GM23338 (cell line): ENCODE results near the gene ASIC5.

Source experiments
- EZH2 ChIP-seq: fragments of 200-600 bp; sonication (generic); IDR thresholded peaks from one replicate; pipeline ENCODE4 v1.8.0; 2017; ENCODE audit warnings: antibody characterized with exemption, mild to moderate bottlenecking, low read depth; ENCODE audit not compliant: unreplicated experiment
- POLR2AphosphoS5 ChIP-seq: IDR thresholded peaks from 2 replicates; pipeline ENCODE4 v1.6.1; 2016; ENCODE audit warnings: antibody characterized with exemption, low read depth
- TF ChIP-seq, protein P1 (sequence below), 2 experiments: fragments of 200-600 bp in 1 of 2; sonication (generic) in 1 of 2; conservative IDR thresholded peaks; 2 replicates each; pipeline versions ENCODE4 v1.5.1 to v1.6.1; 2016 to 2017; ENCODE audit warnings: antibody characterized with exemption in 2 of 2, low read depth in 2 of 2, mild to moderate bottlenecking in 2 of 2, moderate library complexity in 1 of 2
- TF ChIP-seq, protein P2 (sequence below): IDR thresholded peaks from one replicate; pipeline ENCODE4 v1.6.1; 2018; ENCODE audit warnings: antibody characterized with exemption; ENCODE audit not compliant: unreplicated experiment

DNA sequence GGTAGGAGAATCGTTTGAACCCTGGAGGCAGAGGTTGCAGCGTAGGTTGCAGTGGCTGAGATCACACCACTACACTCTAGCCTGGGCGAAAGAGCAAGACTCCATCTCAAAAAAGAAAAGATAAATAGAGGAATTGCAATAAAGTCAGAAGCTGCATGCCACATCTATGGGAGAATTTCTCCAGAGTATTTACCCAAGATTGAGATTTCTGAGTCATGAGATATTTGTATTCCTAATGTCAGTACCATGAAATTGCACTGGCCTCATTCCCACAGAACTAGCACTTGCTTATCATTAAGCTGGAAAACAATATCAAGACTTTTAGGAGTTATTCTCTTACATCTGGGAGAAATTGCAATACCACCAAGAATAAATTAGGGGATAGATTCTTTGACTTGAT, 37.4 kb downstream of the ASIC5 start:
- TF ChIP-seq, protein P1, sequence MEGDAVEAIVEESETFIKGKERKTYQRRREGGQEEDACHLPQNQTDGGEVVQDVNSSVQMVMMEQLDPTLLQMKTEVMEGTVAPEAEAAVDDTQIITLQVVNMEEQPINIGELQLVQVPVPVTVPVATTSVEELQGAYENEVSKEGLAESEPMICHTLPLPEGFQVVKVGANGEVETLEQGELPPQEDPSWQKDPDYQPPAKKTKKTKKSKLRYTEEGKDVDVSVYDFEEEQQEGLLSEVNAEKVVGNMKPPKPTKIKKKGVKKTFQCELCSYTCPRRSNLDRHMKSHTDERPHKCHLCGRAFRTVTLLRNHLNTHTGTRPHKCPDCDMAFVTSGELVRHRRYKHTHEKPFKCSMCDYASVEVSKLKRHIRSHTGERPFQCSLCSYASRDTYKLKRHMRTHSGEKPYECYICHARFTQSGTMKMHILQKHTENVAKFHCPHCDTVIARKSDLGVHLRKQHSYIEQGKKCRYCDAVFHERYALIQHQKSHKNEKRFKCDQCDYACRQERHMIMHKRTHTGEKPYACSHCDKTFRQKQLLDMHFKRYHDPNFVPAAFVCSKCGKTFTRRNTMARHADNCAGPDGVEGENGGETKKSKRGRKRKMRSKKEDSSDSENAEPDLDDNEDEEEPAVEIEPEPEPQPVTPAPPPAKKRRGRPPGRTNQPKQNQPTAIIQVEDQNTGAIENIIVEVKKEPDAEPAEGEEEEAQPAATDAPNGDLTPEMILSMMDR (conservative IDR thresholded peaks at IDR 0.05; ENCODE audit: low read depth in 2 of 2) = no peak
- TF ChIP-seq EZH2 (no peak), POLR2AphosphoS5 (no peak)
- TF ChIP-seq, protein P2, sequence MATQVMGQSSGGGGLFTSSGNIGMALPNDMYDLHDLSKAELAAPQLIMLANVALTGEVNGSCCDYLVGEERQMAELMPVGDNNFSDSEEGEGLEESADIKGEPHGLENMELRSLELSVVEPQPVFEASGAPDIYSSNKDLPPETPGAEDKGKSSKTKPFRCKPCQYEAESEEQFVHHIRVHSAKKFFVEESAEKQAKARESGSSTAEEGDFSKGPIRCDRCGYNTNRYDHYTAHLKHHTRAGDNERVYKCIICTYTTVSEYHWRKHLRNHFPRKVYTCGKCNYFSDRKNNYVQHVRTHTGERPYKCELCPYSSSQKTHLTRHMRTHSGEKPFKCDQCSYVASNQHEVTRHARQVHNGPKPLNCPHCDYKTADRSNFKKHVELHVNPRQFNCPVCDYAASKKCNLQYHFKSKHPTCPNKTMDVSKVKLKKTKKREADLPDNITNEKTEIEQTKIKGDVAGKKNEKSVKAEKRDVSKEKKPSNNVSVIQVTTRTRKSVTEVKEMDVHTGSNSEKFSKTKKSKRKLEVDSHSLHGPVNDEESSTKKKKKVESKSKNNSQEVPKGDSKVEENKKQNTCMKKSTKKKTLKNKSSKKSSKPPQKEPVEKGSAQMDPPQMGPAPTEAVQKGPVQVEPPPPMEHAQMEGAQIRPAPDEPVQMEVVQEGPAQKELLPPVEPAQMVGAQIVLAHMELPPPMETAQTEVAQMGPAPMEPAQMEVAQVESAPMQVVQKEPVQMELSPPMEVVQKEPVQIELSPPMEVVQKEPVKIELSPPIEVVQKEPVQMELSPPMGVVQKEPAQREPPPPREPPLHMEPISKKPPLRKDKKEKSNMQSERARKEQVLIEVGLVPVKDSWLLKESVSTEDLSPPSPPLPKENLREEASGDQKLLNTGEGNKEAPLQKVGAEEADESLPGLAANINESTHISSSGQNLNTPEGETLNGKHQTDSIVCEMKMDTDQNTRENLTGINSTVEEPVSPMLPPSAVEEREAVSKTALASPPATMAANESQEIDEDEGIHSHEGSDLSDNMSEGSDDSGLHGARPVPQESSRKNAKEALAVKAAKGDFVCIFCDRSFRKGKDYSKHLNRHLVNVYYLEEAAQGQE = no peak
